ENCODE data around the gene PLXNC1.

The PLXNC1 gene

GRCh38 chr12:94180558-94181296 is 32.4 kb downstream of the PLXNC1 start:
- DNase-seq (ENCODE audit: low read depth): peak; percentile 81

DNA sequence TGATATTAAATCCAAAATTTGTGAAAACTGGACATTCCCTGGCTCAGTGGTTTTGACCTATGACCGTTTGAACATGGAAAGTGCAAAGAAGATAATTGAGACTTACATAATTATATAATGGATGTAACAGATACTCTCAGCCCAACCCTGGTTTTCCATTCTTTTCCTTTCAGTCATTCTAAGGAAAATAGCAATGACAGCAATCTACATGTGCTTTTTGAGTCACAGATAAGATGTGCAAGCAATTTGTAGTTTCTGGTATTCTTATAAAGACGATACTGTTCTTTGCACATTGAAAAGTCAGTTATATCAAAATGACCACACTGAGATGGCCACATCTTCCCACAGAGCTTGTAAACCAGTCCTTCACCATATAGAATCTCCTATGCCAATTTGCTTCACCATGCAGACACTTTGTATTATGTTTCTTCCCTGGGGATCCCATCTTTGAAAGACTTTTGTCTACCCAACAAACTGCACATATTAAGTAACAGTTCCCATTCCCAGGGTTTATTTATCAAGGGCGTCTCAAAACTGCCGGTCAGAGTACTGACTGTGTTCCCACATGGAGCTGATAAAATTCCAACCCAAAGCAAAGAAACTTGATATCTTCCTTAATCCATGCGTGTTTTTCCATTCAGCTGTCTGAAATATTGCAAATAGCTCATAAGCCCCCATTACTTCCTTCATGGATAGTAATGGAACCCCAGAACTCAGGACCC is 34.8 kb downstream of the PLXNC1 start:
- no peak for DNase-seq (ENCODE audit: low read depth)

DNA sequence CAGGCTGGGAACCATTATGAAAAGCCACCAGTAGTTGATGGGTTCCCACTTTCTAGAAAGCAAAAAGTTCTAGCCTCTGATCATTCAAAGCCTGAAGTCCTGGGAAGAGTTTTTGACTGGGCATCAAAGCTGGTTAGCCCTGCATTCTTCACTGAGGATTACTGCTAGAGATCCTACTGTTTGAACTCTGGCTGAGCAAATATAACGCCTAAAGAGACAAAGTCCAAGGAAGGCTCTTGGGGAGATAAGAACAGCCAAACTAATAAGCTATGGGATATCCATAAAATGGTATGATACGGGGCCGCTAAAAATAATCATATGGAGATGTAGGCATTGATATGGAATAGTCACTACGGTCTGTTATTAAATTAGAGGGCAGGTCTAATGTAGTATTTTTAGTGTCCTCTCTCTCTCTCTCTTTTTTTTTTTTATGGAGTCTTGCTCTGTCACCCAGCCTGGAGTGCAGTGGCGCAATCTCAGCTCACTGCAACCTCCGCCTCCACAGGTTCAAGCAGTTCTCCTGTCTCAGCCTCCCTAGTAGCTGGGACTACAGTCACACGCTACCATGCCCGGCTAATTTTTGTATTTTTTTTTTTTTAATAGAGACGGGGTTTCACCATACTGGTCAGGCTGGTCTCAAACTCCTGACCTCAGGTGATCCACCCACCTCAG is 35.5 kb downstream of the PLXNC1 start:
- DNase-seq (ENCODE audit: low read depth): no peak

GRCh38 chr12:94184995-94185719 is 36.8 kb downstream of the PLXNC1 start:
- no peak for DNase-seq (ENCODE audit: low read depth)

- DNase-seq (ENCODE audit: low read depth): no peak
Measured at GRCh38 chr12:94185801-94186200, 37.4 kb downstream of the PLXNC1 start.

- no peak for DNase-seq (ENCODE audit: low read depth)
Measured at GRCh38 chr12:94186278-94187241, 38.2 kb downstream of the PLXNC1 start.

DNA sequence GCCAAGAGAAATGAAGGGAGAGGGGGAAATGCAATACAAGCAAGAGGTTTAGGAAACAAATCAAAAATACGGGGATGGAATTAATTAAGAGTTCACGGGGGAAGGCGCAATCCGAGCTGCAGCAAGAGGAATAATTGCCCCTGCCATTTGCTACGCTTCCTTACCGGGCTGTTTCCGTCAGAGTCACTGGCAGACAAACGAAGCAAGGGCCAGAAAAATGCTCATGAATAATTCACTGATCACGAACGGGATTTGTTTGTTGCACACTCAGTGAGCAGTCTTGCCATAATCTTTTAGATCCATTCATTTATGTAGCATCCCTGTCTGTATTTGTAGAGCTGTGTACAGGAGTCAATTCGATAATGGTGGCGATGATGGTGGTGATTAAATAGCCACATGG is 39.0 kb downstream of the PLXNC1 start:
- no peak for DNase-seq (ENCODE audit: low read depth)

GRCh38 chr12:94190623-94191022 is 42.2 kb downstream of the PLXNC1 start:
- DNase-seq (ENCODE audit: low read depth): no peak

DNA sequence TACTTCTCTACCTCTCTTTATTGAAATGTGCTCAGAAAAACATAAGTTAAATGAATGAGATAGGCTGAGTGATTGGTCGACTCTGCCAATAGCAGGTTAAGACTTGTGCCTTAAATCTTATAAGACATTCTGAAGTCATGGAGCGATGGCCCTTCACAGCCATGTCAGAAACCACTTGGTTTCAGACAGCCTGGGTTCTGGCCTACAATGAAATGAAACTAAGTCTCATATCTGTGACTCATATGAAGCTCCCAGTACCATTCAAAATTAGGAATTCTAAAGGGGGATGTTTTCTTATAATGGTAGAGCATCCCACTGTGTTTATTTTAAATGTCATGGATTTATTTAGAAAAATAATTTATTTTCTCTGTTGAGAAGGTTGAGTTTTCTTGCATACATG is 42.6 kb downstream of the PLXNC1 start:
- no peak for DNase-seq (ENCODE audit: low read depth)

GRCh38 chr12:94191811-94192210 is 43.4 kb downstream of the PLXNC1 start:
- DNase-seq (ENCODE audit: low read depth): no peak

DNA sequence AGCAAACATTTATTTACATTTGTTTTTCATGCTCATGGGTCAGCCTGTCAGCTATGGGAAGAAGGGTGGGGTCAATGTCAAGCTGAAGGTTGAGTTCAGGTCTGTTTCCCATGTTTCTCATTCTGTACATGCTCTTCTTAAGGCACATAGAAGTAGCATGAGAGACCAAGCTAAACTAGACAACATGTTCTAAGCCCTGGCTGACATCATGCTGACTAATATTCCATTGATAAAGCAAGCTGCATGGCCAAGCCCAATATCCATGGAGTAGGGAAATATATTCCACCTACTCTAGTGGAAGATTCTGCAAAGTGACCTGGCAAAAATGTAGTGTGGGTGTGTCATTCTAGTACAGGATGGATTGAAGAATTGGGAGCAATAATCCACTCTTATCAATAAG is 44.1 kb downstream of the PLXNC1 start:
- DNase-seq (ENCODE audit: low read depth): no peak

GRCh38 chr12:94193168-94193567 is 44.8 kb downstream of the PLXNC1 start:
- DNase-seq (ENCODE audit: low read depth): no peak

- DNase-seq (ENCODE audit: low read depth): no peak
Measured at GRCh38 chr12:94195483-94195882, 47.1 kb downstream of the PLXNC1 start.

DNA sequence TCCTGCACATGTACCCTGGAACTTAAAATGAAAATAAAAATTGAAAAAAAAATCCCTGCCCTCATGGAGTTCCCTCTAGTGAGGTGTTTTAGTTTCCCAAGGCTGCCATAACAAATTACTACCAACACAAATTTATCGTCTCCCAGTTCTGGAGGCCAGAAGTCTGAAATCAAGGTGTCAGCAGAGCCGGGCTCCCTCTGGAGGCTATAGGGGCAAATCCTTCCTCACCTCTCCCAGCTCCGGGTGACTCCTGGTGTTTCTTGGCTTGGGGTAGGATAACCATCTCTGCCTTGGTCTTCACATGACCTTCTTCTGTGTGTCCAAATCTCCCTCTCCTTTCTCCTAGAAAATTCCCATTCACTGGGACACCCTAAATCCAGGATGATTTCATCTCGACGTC is 50.1 kb downstream of the PLXNC1 start:
- no peak for DNase-seq (ENCODE audit: low read depth)

DNA sequence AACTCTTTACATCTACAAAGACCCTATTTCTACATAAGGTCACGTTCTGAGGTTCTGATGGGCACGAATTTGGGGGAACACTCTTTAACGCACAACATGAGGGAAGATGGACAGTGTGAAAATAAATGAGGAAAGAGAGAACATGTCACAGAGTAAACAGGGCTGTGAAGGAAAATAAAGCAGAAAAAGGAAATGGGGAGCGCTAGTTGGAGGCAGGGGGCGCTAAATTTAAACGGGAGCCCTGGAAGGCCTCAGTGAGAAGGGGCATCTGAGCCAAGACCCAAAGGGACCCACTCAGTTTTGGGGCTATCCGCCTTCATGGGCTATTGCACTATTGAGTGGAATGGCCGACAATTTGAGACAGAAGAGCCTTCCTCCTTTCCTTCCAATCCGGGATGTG is 50.5 kb downstream of the PLXNC1 start:
- no peak for DNase-seq (ENCODE audit: low read depth)

DNA sequence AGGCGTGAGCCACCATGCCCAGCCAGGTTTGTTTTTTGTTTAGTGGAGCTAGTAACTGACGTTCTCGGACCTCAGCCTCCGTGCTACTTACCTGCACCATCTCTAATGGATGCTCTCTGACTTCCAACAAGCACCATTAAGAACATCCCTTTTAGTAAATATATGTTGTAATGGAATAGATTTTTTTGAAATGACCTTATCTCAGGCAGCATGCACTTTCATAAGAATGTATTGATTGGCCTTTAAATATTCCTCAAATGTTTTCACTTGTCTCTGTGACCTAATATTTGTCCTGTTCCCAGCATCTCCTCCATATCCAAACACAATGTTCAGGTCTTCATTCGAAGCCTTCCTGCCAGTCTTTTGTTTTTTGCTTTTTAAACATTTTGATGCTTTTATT is 51.7 kb downstream of the PLXNC1 start:
- DNase-seq (ENCODE audit: low read depth): no peak

DNA sequence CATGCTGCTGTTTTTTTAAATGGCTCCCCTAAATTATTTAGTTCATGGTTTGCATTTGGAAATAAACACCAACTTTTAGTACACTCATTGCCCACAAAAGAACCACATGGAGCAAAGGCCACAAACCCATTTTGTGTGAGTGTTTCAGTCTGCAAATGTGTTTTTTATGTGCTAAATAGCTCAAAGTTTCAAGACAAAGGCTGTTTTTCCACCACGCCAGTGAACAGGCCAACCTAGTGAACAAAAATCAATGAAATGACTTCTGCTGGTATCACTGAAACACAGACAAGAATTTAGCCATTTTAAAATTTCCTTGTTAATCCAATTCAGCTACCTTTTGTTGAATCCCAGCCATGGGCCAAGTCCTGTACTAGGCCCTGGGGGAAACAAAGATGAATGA is 52.3 kb downstream of the PLXNC1 start:
- DNase-seq (ENCODE audit: low read depth): no peak

DNA sequence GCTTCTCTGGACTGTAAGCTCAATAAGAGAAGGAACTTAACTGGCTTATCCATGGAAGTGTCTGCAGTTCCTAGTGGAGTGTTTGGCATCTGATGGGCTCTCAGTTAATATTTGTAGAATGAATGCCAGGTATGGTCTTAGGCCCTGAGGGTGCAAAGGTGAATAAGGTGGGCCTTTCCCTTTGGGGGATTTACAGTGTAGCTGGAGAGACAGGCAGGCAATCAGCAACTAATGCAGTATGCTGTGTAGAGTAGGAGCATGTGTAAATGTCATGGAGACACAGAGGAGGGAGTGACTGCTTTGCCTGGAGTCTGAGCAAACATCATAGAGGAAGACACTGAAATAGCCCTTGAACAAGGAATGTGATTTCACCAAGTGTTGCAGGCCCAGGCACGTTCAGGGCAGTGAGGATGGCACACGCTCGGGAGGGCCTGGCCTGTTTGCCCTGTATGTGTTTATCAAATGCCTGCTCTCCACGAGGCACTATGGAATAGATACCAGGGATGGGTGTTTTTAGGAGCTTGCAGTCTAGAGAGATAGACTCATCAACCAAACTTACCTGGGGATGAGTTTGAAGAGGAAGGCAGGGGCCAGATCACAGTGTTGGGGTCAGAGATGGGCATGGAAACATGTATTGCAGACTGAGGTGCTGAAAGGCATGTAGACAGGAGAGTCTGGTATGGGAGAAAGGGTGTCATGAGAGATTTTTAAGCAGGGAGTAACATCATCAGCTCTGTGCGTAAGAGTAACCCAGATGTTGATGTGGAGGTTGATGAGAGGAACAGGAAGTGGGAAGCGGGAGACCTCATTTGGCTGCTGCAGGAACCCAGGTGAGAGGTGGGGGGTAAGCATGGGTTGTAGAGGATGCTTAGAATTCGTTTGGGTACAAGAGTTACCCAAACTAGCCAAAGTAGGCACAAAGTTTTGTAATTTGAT is 54.1 kb downstream of the PLXNC1 start:
- DNase-seq (ENCODE audit: low read depth): no peak

DNA sequence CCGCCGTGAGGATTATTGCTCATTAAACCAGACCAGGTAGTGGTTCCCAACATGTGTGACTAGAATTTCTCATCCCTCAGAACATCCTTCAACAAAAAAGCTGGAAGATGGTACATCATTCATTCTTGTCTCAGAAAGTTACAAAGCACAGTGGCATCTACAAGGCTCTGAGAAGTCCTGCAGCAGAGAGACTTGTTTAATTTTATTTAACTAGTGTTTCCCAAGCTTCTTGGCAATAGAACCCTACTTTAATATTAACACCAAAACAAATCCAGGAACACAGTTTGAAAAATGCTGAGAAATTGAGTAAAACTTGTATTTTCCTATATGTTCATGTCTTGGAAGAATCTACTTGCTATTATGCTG is 54.8 kb downstream of the PLXNC1 start:
- no peak for DNase-seq (ENCODE audit: low read depth)

DNA sequence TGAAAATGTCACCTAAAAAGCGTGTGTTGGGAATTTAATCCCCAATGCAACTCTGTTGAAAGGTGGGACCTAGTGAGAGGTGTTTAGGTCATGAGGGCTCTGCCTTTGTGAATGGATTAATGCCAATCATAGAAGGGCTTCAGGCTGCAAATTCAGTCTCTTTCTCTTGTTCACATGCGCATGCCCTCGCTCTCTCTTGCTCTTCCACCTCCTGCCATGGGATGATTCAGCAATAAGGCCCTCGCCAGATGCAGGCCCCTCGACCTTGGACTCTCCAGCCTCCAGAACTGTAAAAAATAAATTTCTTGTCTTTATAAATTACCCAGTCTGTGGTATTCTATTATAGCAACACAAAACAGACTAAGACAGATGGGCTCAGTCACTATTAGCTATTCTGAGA is 55.4 kb downstream of the PLXNC1 start:
- DNase-seq (ENCODE audit: low read depth): no peak
